ENCODE results near the gene CCDC195. TPM values are rescaled to one million over a fixed set of nuclear protein-coding genes. Genes with fewer than 3 reads are reported as not detected.

The CCDC195 gene
- total and polyA plus RNA-seq, 2 donors (not counting 1 experiment from before 2014, with no cell fraction given): not detected

DNA sequence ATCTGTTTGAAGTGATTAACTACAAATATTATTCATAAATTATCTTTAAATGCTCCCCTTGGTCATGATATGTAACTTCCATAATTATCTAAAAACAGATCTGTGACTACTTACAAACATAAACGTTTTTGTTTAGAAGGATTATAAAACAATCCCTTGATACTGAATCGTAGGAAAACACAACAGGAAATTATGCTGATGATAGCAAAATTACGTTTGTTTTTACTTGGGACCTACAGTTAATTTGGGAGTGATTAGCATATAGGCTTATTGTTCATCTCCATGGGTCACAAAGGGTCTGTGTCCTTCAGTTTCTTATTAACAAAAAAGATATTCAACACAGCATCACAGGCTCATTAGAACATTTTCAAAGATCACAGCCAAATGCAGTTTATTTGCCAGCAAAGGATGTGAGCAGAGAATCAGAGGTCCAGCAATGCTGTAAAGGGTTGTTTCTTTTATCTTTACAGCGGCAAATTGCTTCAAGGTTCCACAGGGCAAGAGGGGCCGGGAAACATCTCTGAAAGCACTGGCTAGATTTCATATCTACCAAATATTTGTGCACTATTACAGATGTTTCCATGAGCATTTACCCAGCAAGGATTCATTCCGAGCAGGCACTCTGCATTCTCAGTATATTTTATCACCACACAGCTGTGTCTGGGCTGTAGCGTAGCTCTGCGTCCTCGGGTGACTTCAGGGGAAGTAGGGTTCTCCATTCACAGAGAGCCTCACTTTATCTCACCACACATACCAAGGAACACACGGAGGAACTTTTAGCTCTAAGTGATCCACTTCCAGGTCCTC lies 4.1 kb downstream of the CCDC195 start:
- Histone ChIP-seq H3K4me3 (ENCODE audit: control extremely low read depth in 1 of 5, extremely low read depth in 1 of 5, insufficient read depth in 1 of 5, low read depth in 2 of 5, low read length in 4 of 5) (no peak overlapping the region), H3K27ac (ENCODE audit: low read length in 2 of 2) (no peak overlapping the region), H3K4me2 (replicated peaks; ENCODE audit: low read depth, low read length, poor library complexity, severe bottlenecking) (no peak overlapping the region), H3K9me3 (ENCODE audit: control extremely low read depth in 1 of 3, control insufficient read depth in 2 of 3, insufficient read depth in 1 of 3, low read length in 2 of 3) (peaks cover 0 to 4% (median 0%) of the 10 kb centered on the region in 3 donors), H3K27me3 (replicated peaks in 1 of 4; ENCODE audit: control extremely low read depth in 1 of 4, control insufficient read depth in 3 of 4, insufficient read depth in 4 of 4, low read length in 3 of 4) (no peaks in the 10 kb centered on the region), H3K36me3 (replicated peaks in 1 of 2; ENCODE audit: control extremely low read depth in 1 of 2, control insufficient read depth in 1 of 2, extremely low read depth in 1 of 2, insufficient read depth in 2 of 2, low read length in 1 of 2) (no peaks in the 10 kb centered on the region), H4K20me1 (ENCODE audit: control insufficient read depth, insufficient read depth, low read length, poor library complexity, severe bottlenecking) (no peaks in the 10 kb centered on the region), H2AFZ (ENCODE audit: insufficient read depth, low read depth, low read length, poor library complexity, severe bottlenecking) (no peak overlapping the region), H3K4me1 (ENCODE audit: control insufficient read depth in 2 of 2, insufficient read depth in 2 of 2, low read length in 2 of 2) (no peaks in the 10 kb centered on the region), H3K79me2 (ENCODE audit: control insufficient read depth, insufficient read depth, low read length) (no peaks in the 10 kb centered on the region), H3K9ac (ENCODE audit: low read length) (no peak overlapping the region)
- 68% methylated on average over 6 of the region's 10 CpGs for WGBS (ENCODE audit: insufficient coverage)
- ATAC-seq (ENCODE audit: low read depth) (no peak), DNase-seq (no peak)
- H3K9me3 Mint-ChIP-seq (ENCODE audit: insufficient read depth): peaks cover 3% of the 10 kb centered on the region
- H3K27ac Mint-ChIP-seq: no peak overlapping the region
- H3K27me3 Mint-ChIP-seq: peaks cover 6% of the 10 kb centered on the region
- H3K4me1 Mint-ChIP-seq: no peaks in the 10 kb centered on the region
- TF ChIP-seq, protein P1, sequence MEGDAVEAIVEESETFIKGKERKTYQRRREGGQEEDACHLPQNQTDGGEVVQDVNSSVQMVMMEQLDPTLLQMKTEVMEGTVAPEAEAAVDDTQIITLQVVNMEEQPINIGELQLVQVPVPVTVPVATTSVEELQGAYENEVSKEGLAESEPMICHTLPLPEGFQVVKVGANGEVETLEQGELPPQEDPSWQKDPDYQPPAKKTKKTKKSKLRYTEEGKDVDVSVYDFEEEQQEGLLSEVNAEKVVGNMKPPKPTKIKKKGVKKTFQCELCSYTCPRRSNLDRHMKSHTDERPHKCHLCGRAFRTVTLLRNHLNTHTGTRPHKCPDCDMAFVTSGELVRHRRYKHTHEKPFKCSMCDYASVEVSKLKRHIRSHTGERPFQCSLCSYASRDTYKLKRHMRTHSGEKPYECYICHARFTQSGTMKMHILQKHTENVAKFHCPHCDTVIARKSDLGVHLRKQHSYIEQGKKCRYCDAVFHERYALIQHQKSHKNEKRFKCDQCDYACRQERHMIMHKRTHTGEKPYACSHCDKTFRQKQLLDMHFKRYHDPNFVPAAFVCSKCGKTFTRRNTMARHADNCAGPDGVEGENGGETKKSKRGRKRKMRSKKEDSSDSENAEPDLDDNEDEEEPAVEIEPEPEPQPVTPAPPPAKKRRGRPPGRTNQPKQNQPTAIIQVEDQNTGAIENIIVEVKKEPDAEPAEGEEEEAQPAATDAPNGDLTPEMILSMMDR (IDR thresholded peaks at IDR 0.05): no peak
- no peak for TF ChIP-seq EZH2 (IDR thresholded peaks at IDR 0.05; ENCODE audit: borderline replicate concordance, insufficient read depth, low read depth, low read length, poor library complexity, severe bottlenecking)
- intact Hi-C loops (cut with micrococcal nuclease): no loop called here
- ChIA-PET CTCF (no interaction called here), POLR2A (no interaction called here)
- H3K4me3 Mint-ChIP-seq: no peak overlapping the region

DNA sequence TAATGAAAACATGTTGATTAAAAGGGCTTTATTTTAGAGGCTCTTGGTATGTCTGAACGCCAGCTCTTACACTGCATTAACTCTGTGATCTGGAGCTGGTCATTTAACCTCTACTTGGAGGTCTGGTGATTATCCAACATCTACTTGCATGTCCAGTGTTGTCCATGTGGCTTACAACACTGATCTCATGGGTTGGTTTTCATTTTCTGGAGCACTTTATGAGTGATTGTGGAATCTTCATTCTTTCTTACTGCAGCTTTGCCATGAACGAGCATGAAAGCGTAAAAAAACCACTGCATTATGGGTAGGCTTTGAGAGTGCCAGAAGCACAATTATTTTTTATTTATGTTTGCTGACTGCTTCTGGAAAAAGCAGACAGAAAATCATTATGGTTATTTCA lies 4.8 kb downstream of the CCDC195 start:
- Mint-ChIP-seq H3K27ac (no peak overlapping the region), H3K9me3 (ENCODE audit: insufficient read depth) (peaks cover 3% of the 10 kb centered on the region), H3K27me3 (peaks cover 6% of the 10 kb centered on the region), H3K4me1 (no peaks in the 10 kb centered on the region), H3K4me3 (no peak overlapping the region)
- Histone ChIP-seq H4K20me1 (ENCODE audit: control insufficient read depth, insufficient read depth, low read length, poor library complexity, severe bottlenecking) (no peaks in the 10 kb centered on the region), H3K9me3 (ENCODE audit: control extremely low read depth in 1 of 3, control insufficient read depth in 2 of 3, insufficient read depth in 1 of 3, low read length in 2 of 3) (peaks cover 0 to 4% (median 0%) of the 10 kb centered on the region in 3 donors), H3K4me1 (ENCODE audit: control insufficient read depth in 2 of 2, insufficient read depth in 2 of 2, low read length in 2 of 2) (no peaks in the 10 kb centered on the region), H3K4me2 (replicated peaks; ENCODE audit: low read depth, low read length, poor library complexity, severe bottlenecking) (no peak overlapping the region), H3K79me2 (ENCODE audit: control insufficient read depth, insufficient read depth, low read length) (no peaks in the 10 kb centered on the region), H3K27ac (ENCODE audit: low read length in 2 of 2) (no peak overlapping the region), H2AFZ (ENCODE audit: insufficient read depth, low read depth, low read length, poor library complexity, severe bottlenecking) (no peak overlapping the region), H3K27me3 (replicated peaks in 1 of 4; ENCODE audit: control extremely low read depth in 1 of 4, control insufficient read depth in 3 of 4, insufficient read depth in 4 of 4, low read length in 3 of 4) (no peaks in the 10 kb centered on the region), H3K36me3 (replicated peaks in 1 of 2; ENCODE audit: control extremely low read depth in 1 of 2, control insufficient read depth in 1 of 2, extremely low read depth in 1 of 2, insufficient read depth in 2 of 2, low read length in 1 of 2) (no peaks in the 10 kb centered on the region), H3K4me3 (ENCODE audit: control extremely low read depth in 1 of 5, extremely low read depth in 1 of 5, insufficient read depth in 1 of 5, low read depth in 2 of 5, low read length in 4 of 5) (no peak overlapping the region), H3K9ac (ENCODE audit: low read length) (no peak overlapping the region)
- ATAC-seq (ENCODE audit: low read depth): no peak
- ChIA-PET CTCF (no interaction called here), POLR2A (no interaction called here)
- intact Hi-C loops (cut with micrococcal nuclease): no loop called here
- TF ChIP-seq, protein P1 (IDR thresholded peaks at IDR 0.05): no peak
- no peak for TF ChIP-seq EZH2 (IDR thresholded peaks at IDR 0.05; ENCODE audit: borderline replicate concordance, insufficient read depth, low read depth, low read length, poor library complexity, severe bottlenecking)
- no peak for DNase-seq
- no CpG with 5 or more reads among the region's 3 CpGs for WGBS (ENCODE audit: insufficient coverage)
